Activated T-helper 1 cell treated with anti-CD3 and anti-CD28 coated beads, Interleukin-2, amount 50 U/mL, for 16 hours (primary cell): Measurements from ENCODE around the gene S100A10.

Experiments used
- DNase-seq, 2 donors: peaks; one replicate each; pipeline ENCODE4 v3.0.0-alpha.2; 2020; ENCODE audit warnings: low read depth in 1 of 2, low spot score in 1 of 2

S100A10 gene

GRCh38 chr1:151936653-151937052 lies 57.0 kb downstream of the S100A10 start:
- DNase-seq = no peak

- DNase-seq = no peak
These were observed 57.6 kb downstream of the S100A10 start for GRCh38 chr1:151935894-151936602.

GRCh38 chr1:151935154-151935553 lies 58.5 kb downstream of the S100A10 start:
- no peak for DNase-seq

GRCh38 chr1:151934048-151934493 lies 59.6 kb downstream of the S100A10 start:
- DNase-seq = no peak
